ENCODE measurements around the gene CD6.
A peak's percentile ranks its signal among the peaks of the same experiment; 100 is the strongest.

DNA sequence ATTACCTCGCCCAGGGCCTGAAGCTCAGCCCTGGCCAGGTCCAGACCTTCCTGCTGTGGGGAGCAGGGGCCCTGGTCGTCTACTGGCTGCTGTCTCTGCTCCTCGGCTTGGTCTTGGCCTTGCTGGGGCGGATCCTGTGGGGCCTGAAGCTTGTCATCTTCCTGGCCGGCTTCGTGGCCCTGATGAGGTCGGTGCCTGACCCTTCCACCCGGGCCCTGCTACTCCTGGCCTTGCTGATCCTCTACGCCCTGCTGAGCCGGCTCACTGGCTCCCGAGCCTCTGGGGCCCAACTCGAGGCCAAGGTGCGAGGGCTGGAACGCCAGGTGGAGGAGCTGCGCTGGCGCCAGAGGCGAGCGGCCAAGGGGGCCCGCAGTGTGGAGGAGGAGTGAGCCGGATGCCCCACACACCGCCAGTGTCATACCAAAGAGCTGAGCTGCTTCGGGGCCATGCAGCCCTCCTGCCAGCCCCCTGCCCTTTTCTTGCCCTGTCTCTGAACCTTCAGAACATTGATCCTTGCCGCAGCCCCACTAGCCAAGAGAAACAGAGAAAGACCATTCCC, 49.6 kb upstream of the CD6 start:
- TF ChIP-seq, protein P1, sequence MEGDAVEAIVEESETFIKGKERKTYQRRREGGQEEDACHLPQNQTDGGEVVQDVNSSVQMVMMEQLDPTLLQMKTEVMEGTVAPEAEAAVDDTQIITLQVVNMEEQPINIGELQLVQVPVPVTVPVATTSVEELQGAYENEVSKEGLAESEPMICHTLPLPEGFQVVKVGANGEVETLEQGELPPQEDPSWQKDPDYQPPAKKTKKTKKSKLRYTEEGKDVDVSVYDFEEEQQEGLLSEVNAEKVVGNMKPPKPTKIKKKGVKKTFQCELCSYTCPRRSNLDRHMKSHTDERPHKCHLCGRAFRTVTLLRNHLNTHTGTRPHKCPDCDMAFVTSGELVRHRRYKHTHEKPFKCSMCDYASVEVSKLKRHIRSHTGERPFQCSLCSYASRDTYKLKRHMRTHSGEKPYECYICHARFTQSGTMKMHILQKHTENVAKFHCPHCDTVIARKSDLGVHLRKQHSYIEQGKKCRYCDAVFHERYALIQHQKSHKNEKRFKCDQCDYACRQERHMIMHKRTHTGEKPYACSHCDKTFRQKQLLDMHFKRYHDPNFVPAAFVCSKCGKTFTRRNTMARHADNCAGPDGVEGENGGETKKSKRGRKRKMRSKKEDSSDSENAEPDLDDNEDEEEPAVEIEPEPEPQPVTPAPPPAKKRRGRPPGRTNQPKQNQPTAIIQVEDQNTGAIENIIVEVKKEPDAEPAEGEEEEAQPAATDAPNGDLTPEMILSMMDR (IDR thresholded peaks at IDR 0.05 in 8 of 11, conservative IDR thresholded peaks at IDR 0.05 in 3 of 11) = no peak
- TF ChIP-seq POLR2A (IDR thresholded peaks at IDR 0.05) (no peak), POLR2AphosphoS5 (IDR thresholded peaks at IDR 0.05) (peak in 2 of 3 donors; percentile 8 to 30)
